DOHH2 (cell line): ENCODE data around the gene SLFN12L.

Experiments
- H3F3A ChIP-seq: fragments of 200-600 bp; sonication (generic), shearing (Covaris generic); 2 replicates; pipeline ENCODE4 v1.6.0; 2016; ENCODE audit warnings: antibody characterized with exemption, mild to moderate bottlenecking; ENCODE audit not compliant: control insufficient read depth, insufficient read depth
- H3K27ac ChIP-seq: fragments of 200-600 bp; sonication (generic); 2 replicates; pipeline ENCODE4 v1.5.1; 2014; ENCODE audit warnings: low read depth, mild to moderate bottlenecking, low read length, moderate library complexity
- H3K27me3 ChIP-seq: fragments of 200-600 bp; sonication (generic); 2 replicates; pipeline ENCODE4 v1.6.1; 2014; ENCODE audit warnings: mild to moderate bottlenecking, low read length, mixed read lengths; ENCODE audit not compliant: control insufficient read depth
- H3K36me3 ChIP-seq: fragments of 200-600 bp; sonication (generic); 2 replicates; pipeline ENCODE4 v1.6.1; 2014; ENCODE audit warnings: mild to moderate bottlenecking, low read length, moderate library complexity, mixed read lengths; ENCODE audit not compliant: control insufficient read depth
- H3K4me1 ChIP-seq: fragments of 200-600 bp; sonication (generic); 2 replicates; pipeline ENCODE4 v1.6.1; 2014; ENCODE audit warnings: mild to moderate bottlenecking, low read length, mixed read lengths; ENCODE audit not compliant: control insufficient read depth
- H3K4me2 ChIP-seq: fragments of 200-600 bp; sonication (generic); 2 replicates; pipeline ENCODE4 v1.6.0; 2014; ENCODE audit warnings: mild to moderate bottlenecking, low read length, moderate library complexity
- H3K4me3 ChIP-seq: fragments of 200-600 bp; sonication (generic); 2 replicates; pipeline ENCODE4 v1.5.1; 2014; ENCODE audit warnings: mild to moderate bottlenecking, low read length, mixed read lengths
- H3K79me2 ChIP-seq: fragments of 200-600 bp; sonication (generic); 2 replicates; pipeline ENCODE4 v1.6.1; 2014; ENCODE audit warnings: mild to moderate bottlenecking, low read length, mixed read lengths; ENCODE audit not compliant: control insufficient read depth
- H3K9me2 ChIP-seq: fragments of 200-600 bp; sonication (generic); replicated peaks from 2 replicates; pipeline ENCODE4 v1.6.1; 2014; ENCODE audit warnings: mild to moderate bottlenecking, low read length, mixed read lengths; ENCODE audit not compliant: control insufficient read depth
- H3K9me3 ChIP-seq: fragments of 200-600 bp; sonication (generic); 2 replicates; pipeline ENCODE4 v1.6.1; 2014; ENCODE audit warnings: antibody characterized with exemption, low read length, mixed read lengths; ENCODE audit not compliant: control insufficient read depth, insufficient read depth
- H4K20me1 ChIP-seq: fragments of 200-600 bp; sonication (generic); 2 replicates; pipeline ENCODE4 v1.6.0; 2014; ENCODE audit warnings: low read depth, mild to moderate bottlenecking, antibody characterized with exemption, low read length, moderate library complexity; ENCODE audit not compliant: control insufficient read depth, insufficient read depth
- EZH2phosphoT487 ChIP-seq: fragments of 200-600 bp; sonication (generic); IDR thresholded peaks from 2 replicates; pipeline ENCODE4 v1.6.1; 2017; ENCODE audit warnings: borderline replicate concordance, mild to moderate bottlenecking, antibody characterized with exemption, low read length, moderate library complexity, mixed read lengths
- TF ChIP-seq, protein P1 (sequence below): fragments of 200-600 bp; sonication (generic); IDR thresholded peaks from one replicate; pipeline ENCODE4 v1.5.1; 2014; ENCODE audit warnings: antibody characterized with exemption, mild to moderate bottlenecking, low read depth, low read length; ENCODE audit not compliant: poor library complexity, severe bottlenecking

SLFN12L gene

DNA sequence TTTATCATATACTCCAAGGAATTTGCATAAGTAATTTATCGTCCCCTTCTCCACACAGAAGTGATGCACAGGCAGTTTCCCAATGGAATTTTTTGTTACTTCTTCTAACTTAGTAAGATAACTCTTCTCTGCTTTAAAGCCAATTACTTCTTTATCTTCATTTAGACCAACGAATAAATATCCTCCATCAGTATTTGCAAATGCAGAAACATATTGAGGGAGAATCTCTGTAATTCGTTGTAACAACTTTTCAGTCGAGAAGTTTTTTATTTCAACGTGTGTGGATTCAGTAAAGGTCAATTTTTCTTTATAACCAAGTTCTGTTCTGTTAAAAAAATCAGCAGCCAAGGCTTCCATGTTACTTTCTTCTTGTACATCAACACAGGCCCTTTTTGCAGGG is 58.2 kb downstream of the SLFN12L start:
- no peak for TF ChIP-seq EZH2phosphoT487
- TF ChIP-seq, protein P1, sequence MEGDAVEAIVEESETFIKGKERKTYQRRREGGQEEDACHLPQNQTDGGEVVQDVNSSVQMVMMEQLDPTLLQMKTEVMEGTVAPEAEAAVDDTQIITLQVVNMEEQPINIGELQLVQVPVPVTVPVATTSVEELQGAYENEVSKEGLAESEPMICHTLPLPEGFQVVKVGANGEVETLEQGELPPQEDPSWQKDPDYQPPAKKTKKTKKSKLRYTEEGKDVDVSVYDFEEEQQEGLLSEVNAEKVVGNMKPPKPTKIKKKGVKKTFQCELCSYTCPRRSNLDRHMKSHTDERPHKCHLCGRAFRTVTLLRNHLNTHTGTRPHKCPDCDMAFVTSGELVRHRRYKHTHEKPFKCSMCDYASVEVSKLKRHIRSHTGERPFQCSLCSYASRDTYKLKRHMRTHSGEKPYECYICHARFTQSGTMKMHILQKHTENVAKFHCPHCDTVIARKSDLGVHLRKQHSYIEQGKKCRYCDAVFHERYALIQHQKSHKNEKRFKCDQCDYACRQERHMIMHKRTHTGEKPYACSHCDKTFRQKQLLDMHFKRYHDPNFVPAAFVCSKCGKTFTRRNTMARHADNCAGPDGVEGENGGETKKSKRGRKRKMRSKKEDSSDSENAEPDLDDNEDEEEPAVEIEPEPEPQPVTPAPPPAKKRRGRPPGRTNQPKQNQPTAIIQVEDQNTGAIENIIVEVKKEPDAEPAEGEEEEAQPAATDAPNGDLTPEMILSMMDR: no peak
- Histone ChIP-seq H3F3A (no peaks in the 10 kb centered on the region), H3K79me2 (no peaks in the 10 kb centered on the region), H3K9me3 (0 out of 2 replicates have a peak, but pooled peaks cover 3% of the 10 kb centered on the region), H3K27ac (no peak overlapping the region), H4K20me1 (no peaks in the 10 kb centered on the region), H3K4me2 (no peak overlapping the region), H3K4me3 (no peak overlapping the region), H3K9me2 (no peaks in the 10 kb centered on the region), H3K36me3 (no peaks in the 10 kb centered on the region), H3K27me3 (peaks cover 3% of the 10 kb centered on the region; the same call in 1 of the 2 replicates), H3K4me1 (no peaks in the 10 kb centered on the region)

DNA sequence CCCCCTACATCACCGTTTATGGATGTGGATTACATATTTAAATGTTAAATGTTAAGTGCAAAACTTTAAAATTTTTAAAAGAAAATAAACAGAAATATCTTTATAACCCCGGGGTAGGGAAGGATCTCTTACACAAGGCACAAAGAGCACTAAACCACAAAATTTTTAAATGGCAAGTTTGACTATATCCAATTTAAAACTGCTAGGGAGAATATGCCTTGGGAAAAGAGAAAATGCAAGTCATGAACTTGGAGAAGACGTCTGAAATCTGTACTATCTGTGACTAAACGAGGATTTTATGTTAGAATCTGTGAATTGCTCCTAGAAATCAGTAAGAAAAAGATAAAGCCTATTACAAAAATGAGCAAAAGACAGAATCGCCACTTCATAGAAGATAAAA is 60.2 kb downstream of the SLFN12L start:
- Histone ChIP-seq H3K36me3 (no peaks in the 10 kb centered on the region), H3K9me2 (no peaks in the 10 kb centered on the region), H3K4me2 (no peak overlapping the region), H3K27ac (no peak overlapping the region), H3F3A (no peaks in the 10 kb centered on the region), H4K20me1 (no peaks in the 10 kb centered on the region), H3K27me3 (peaks cover 3% of the 10 kb centered on the region; the same call in 1 of the 2 replicates), H3K4me3 (no peak overlapping the region), H3K4me1 (no peaks in the 10 kb centered on the region), H3K9me3 (no peaks in the 10 kb centered on the region), H3K79me2 (no peaks in the 10 kb centered on the region)
- no peak for TF ChIP-seq EZH2phosphoT487
- TF ChIP-seq, protein P1: no peak

DNA sequence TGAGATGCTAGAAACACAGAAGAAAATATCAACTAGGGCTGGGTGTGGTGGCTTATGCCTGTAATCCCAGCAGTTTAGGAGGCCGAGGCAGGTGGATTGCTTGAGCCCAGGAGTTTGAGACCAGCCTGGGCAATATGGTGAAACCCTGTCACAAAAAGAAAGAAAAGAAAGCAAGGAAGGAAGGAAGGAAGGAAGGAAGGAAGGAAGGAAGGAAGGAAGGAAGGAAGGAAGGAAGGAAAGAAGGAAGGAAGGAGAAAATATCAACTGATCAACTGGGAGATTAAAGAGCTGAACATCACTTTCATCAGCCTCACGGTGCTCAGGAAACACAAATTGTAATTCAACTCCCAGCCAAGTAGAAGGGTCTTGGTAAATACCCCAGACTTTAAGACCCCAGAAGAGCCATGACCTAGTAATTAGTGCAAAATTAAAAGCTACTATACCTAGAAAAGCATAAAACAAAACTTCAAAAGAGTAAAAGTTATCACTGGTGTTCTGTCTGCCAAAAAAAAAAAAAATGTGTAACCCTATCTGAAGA is 61.1 kb downstream of the SLFN12L start:
- Histone ChIP-seq H3K36me3 (no peaks in the 10 kb centered on the region), H4K20me1 (no peaks in the 10 kb centered on the region), H3K27me3 (peaks cover 3% of the 10 kb centered on the region; the same call in 1 of the 2 replicates), H3K79me2 (no peaks in the 10 kb centered on the region), H3K9me3 (no peaks in the 10 kb centered on the region), H3F3A (no peaks in the 10 kb centered on the region), H3K27ac (no peak overlapping the region), H3K4me2 (no peak overlapping the region), H3K4me3 (no peak overlapping the region), H3K4me1 (no peaks in the 10 kb centered on the region), H3K9me2 (no peaks in the 10 kb centered on the region)
- TF ChIP-seq EZH2phosphoT487: no peak
- TF ChIP-seq, protein P1: no peak
